ENCODE measurements around the gene AFF2. TPM values are rescaled to one million over a fixed set of nuclear protein-coding genes. Genes with fewer than 3 reads are reported as not detected.

AFF2 gene
- total and polyA plus RNA-seq, 8 donors: 0.10 to 84.0 (median 0.72) TPM; not detected in 3

GRCh38 chrX:148540114-148540513 is 39.7 kb downstream of the AFF2 start:
- no peak for DNase-seq
- 20 to 83% (median 71%) methylated on average over 1 of the region's 1 CpG for WGBS, 5 donors
- H3K27ac ChIP-seq: no peak overlapping the region
- H3K4me3 ChIP-seq: no peak overlapping the region
- no peaks in the 10 kb centered on the region for H3K9me3 ChIP-seq
- intact Hi-C loops (cut with DNase I; ENCODE audit: low total_unique reads): no loop called here
- TF ChIP-seq POLR2AphosphoS5 (IDR thresholded peaks at IDR 0.05) (no peak), POLR2A (IDR thresholded peaks at IDR 0.05) (no peak), CTCF (IDR thresholded peaks at IDR 0.05) (no peak), EP300 (IDR thresholded peaks at IDR 0.05) (no peak)
- H3K4me1 ChIP-seq: no peaks in the 10 kb centered on the region
- H3K27me3 ChIP-seq: no peaks in the 10 kb centered on the region
- no peaks in the 10 kb centered on the region for H3K36me3 ChIP-seq

GRCh38 chrX:148540671-148541583 is 40.5 kb downstream of the AFF2 start:
- intact Hi-C loops (cut with DNase I; ENCODE audit: low total_unique reads): no loop called here
- Histone ChIP-seq H3K36me3 (no peaks in the 10 kb centered on the region), H3K4me1 (no peaks in the 10 kb centered on the region), H3K4me3 (no peak overlapping the region), H3K27me3 (no peaks in the 10 kb centered on the region), H3K9me3 (no peaks in the 10 kb centered on the region), H3K27ac (no peak overlapping the region)
- DNase-seq: no peak
- WGBS, 5 donors: 70 to 88% (median 78%) methylated on average over 10 of the region's 10 CpGs
- no peak for TF ChIP-seq POLR2AphosphoS5 (IDR thresholded peaks at IDR 0.05)
- no peak for TF ChIP-seq POLR2A (IDR thresholded peaks at IDR 0.05)
- TF ChIP-seq CTCF (IDR thresholded peaks at IDR 0.05): no peak
- TF ChIP-seq EP300 (IDR thresholded peaks at IDR 0.05): no peak

GRCh38 chrX:148541584-148541940 is 41.1 kb downstream of the AFF2 start:
- TF ChIP-seq POLR2AphosphoS5 (IDR thresholded peaks at IDR 0.05): no peak
- no peak for TF ChIP-seq EP300 (IDR thresholded peaks at IDR 0.05)
- no peak for TF ChIP-seq POLR2A (IDR thresholded peaks at IDR 0.05)
- no peak for TF ChIP-seq CTCF (IDR thresholded peaks at IDR 0.05)
- intact Hi-C loops (cut with DNase I; ENCODE audit: low total_unique reads): no loop called here
- DNase-seq: no peak
- Histone ChIP-seq H3K4me3 (no peak overlapping the region), H3K9me3 (no peaks in the 10 kb centered on the region), H3K4me1 (no peaks in the 10 kb centered on the region), H3K36me3 (no peaks in the 10 kb centered on the region), H3K27ac (no peak overlapping the region), H3K27me3 (no peaks in the 10 kb centered on the region)

GRCh38 chrX:148542481-148543255 is 42.3 kb downstream of the AFF2 start:
- no peak overlapping the region for H3K27ac ChIP-seq
- no peaks in the 10 kb centered on the region for H3K4me1 ChIP-seq
- intact Hi-C loops (cut with DNase I; ENCODE audit: low total_unique reads): no loop called here
- no peak overlapping the region for H3K4me3 ChIP-seq
- WGBS, 5 donors: 69 to 86% (median 81%) methylated on average over 4 to 5 of the region's 5 CpGs
- no peak for DNase-seq
- no peaks in the 10 kb centered on the region for H3K27me3 ChIP-seq
- TF ChIP-seq EP300 (IDR thresholded peaks at IDR 0.05): no peak
- TF ChIP-seq POLR2A (IDR thresholded peaks at IDR 0.05): no peak
- no peak for TF ChIP-seq POLR2AphosphoS5 (IDR thresholded peaks at IDR 0.05)
- no peak for TF ChIP-seq CTCF (IDR thresholded peaks at IDR 0.05)
- no peaks in the 10 kb centered on the region for H3K36me3 ChIP-seq
- H3K9me3 ChIP-seq: no peaks in the 10 kb centered on the region
